Stomach (tissue), 9 donors: Measurements from ENCODE around the gene ARID1B. TPM values are rescaled to one million over a fixed set of nuclear protein-coding genes. Genes with fewer than 3 reads are reported as not detected.
"Not testable (repeated sequence)": the region's sequence is repeated elsewhere in the genome, so short reads cannot be mapped to it uniquely, and the experiment has no call there.

Experiments used
- DNase-seq, 2 donors: peaks; one replicate each; pipeline versions ENCODE4 v3.0.0 to v3.0.0-alpha.2; 2013 to 2019
- H3K27ac ChIP-seq, 5 donors: fragments of 200-600 bp in 4 of 5; sonication (generic) in 4 of 5; one replicate each; pipeline ENCODE4 v1.5.1; 2013 to 2019; ENCODE audit warnings: mild to moderate bottlenecking in 1 of 5, moderate library complexity in 1 of 5
- H3K27me3 ChIP-seq, 3 donors: fragments of 200-600 bp; sonication (generic); one replicate each; pipeline ENCODE4 v1.5.1; 2017 to 2019; ENCODE audit warnings: mixed run types in 1 of 3
- H3K36me3 ChIP-seq, 4 donors: fragments of 200-600 bp; sonication (generic); 1 replicate in 3 of 4; 2 replicates in 1 of 4; pipeline ENCODE4 v1.5.1; 2016 to 2019
- H3K4me1 ChIP-seq, 4 donors: fragments of 200-600 bp; sonication (generic); one replicate each; pipeline ENCODE4 v1.5.1; 2016 to 2019
- H3K4me3 ChIP-seq, 4 donors: fragments of 200-600 bp; sonication (generic) in 3 of 4; one replicate each; pipeline ENCODE4 v1.5.1; 2016 to 2019; ENCODE audit warnings: mild to moderate bottlenecking in 1 of 4
- H3K9me3 ChIP-seq, 4 donors: fragments of 200-600 bp; sonication (generic); one replicate each; pipeline ENCODE4 v1.5.1; 2016 to 2019
- CTCF ChIP-seq, 7 experiments: fragments of 450-650 bp in 4 of 7; fragments of 200-600 bp in 3 of 7; sonication (generic) in 3 of 7; IDR thresholded peaks; one replicate each; pipeline ENCODE4 v1.5.1; 2016 to 2019; ENCODE audit warnings: antibody characterized with exemption in 7 of 7, control low read depth in 2 of 7, mild to moderate bottlenecking in 1 of 7
- EP300 ChIP-seq: sonication (generic); formaldehyde crosslinking; IDR thresholded peaks from one replicate; pipeline ENCODE4 v1.6.1; 2017; ENCODE audit warnings: antibody characterized with exemption
- POLR2A ChIP-seq, 4 donors: fragments of 450-650 bp; IDR thresholded peaks; one replicate each; pipeline ENCODE4 v1.6.1; 2016; ENCODE audit warnings: antibody characterized with exemption in 4 of 4, control low read depth in 2 of 4, mild to moderate bottlenecking in 1 of 4, moderate library complexity in 1 of 4
- POLR2AphosphoS5 ChIP-seq, 3 donors: sonication (generic); formaldehyde crosslinking; IDR thresholded peaks; one replicate each; pipeline ENCODE4 v1.6.1; 2016; ENCODE audit warnings: antibody characterized with exemption in 3 of 3
- WGBS, 5 donors: extraction: QIAGEN DNeasy Blood & Tissue Kit in 3 of 5; methylation state at CpG; one replicate each; pipeline versions ENCODE4 v1.1.5 to v1.1.7; 2013 to 2018; 5-methylcytosine and 5-hydroxymethylcytosine counted together
- intact Hi-C: fragments of 100-400 bp; cut with DNase I; formaldehyde crosslinking; loops from one replicate; pipeline ENCODE4 v1.15.1; 2023; ENCODE audit warnings: low total_unique reads
- polyA plus RNA-seq, 3 donors: library from polyadenylated mRNA; stranded (reverse); fragments of 200-250 nt; gene quantifications; one replicate each; pipeline ENCODE4 v1.2.3, GENCODE V29; 2013
- total RNA-seq, 5 donors: library from RNA; depleted of rRNA; stranded (reverse); fragments of >200 nt; gene quantifications; one replicate each; pipeline versions ENCODE4 v1.1.0 to v1.2.3, GENCODE V29; 2014 to 2016
- donor health status: healthy with polysubstance abuse.
- donor health status: Bipolar disorder and iron deficiency.
- donor health status: healthy.

Gene ARID1B
- total and polyA plus RNA-seq, 8 donors: 8.8 to 183 (median 48.3) TPM

DNA sequence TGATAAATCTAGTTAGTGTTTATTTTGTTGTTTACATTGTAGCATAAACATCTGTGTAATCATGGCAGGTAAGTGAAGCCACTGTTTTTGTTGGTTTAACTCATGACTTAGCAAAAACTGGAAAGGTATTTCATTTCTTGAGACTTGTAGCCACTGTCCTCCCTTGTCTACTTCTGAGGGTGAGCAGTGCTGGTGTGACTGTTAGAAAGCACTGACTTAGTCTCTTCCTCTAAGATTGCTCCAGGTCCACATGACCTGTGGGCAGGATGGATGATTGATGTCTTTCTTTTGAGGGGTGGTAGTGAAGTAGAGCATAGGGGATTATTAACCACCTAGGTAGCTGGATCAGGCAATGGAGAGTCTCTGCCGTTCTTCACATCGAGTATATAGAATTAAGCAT, 203.8 kb downstream of the ARID1B start:
- Histone ChIP-seq H3K9me3 (no peaks in the 10 kb centered on the region), H3K4me1 (peaks cover 11 to 80% (median 50%) of the 10 kb centered on the region in 4 donors)
- 92 to 98% (median 93%) methylated on average over 2 of the region's 2 CpGs for WGBS, 5 donors

DNA sequence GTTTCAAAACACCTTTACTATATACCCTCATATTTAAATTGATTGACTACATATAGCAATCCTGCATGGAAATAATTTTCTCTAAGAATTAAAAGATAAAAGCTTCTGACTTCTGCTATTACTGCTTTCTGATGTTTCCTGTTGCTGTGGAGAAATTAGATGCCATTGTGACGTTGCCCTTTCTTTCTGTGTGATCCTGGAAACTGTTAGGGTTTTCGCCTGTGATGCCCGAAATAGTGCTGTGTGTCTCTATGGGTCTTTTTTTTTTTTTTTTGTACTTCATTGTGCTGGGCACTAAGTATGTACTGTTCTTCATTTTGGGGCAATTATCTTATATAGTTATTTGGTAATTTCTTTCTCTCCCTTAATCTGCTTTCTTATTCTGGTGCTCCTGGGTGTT, 205.0 kb downstream of the ARID1B start:
- no peak overlapping the region for H3K27ac ChIP-seq
- H3K27me3 ChIP-seq: no peaks in the 10 kb centered on the region
- H3K4me1 ChIP-seq: peaks cover 9 to 74% (median 44%) of the 10 kb centered on the region in 4 donors
- H3K9me3 ChIP-seq: no peaks in the 10 kb centered on the region
- TF ChIP-seq EP300: no peak
- TF ChIP-seq CTCF (IDR thresholded peaks at IDR 0.05): no peak
- no peak for TF ChIP-seq POLR2A (IDR thresholded peaks at IDR 0.05)
- no peak for TF ChIP-seq POLR2AphosphoS5 (IDR thresholded peaks at IDR 0.05)
- 60 to 86% (median 73%) methylated on average over 3 of the region's 3 CpGs for WGBS, 5 donors
- H3K36me3 ChIP-seq: no peaks in the 10 kb centered on the region
- DNase-seq: no peak
- no peak overlapping the region for H3K4me3 ChIP-seq
- intact Hi-C loops: no loop called here

More for the DNA sequence above, 203.8 kb downstream of the ARID1B start:
- intact Hi-C loops: no loop called here
- no peaks in the 10 kb centered on the region for H3K36me3 ChIP-seq
- DNase-seq: no peak
- TF ChIP-seq CTCF (IDR thresholded peaks at IDR 0.05) (no peak), POLR2A (IDR thresholded peaks at IDR 0.05) (no peak), POLR2AphosphoS5 (IDR thresholded peaks at IDR 0.05) (no peak), EP300 (no peak)
- no peak overlapping the region for H3K4me3 ChIP-seq
- H3K27me3 ChIP-seq: no peaks in the 10 kb centered on the region
- H3K27ac ChIP-seq: no peak overlapping the region

GRCh38 chr6:156982864-156983263, 205.7 kb downstream of the ARID1B start:
- peaks cover 9 to 69% (median 40%) of the 10 kb centered on the region in 4 donors for H3K4me1 ChIP-seq
- H3K36me3 ChIP-seq, H3K9me3 ChIP-seq, H3K27ac ChIP-seq, DNase-seq, H3K27me3 ChIP-seq, intact Hi-C loops, H3K4me3 ChIP-seq: not testable (repeated sequence)
- 91 to 98% (median 95%) methylated on average over 4 of the region's 4 CpGs for WGBS, 5 donors

DNA sequence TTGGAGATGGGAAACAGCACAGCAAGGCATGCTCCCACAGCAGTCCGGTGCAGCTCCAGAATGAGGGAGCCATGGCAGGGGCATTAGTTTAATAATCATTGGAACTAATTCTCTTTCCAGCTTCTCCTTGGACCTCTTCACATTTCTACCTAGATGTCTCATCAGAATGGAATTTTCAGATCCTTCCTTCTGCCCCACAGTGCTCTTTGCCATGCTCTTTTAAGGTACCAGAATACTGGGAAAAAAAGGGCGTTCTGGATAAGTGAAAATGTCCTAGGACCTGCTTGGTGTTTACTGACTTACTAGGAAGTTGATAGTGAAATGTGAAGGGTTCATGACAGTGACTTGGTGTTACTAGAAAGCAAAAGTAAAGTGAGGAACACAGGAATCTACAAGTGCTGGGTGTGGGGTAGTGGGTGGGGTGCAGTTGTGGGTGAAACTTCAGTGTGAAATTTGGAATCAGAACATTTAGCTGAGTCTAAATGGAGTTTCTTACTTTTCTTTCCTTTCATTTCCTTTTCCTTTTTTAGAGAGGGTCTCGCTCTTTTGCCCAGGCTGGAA, 207.1 kb downstream of the ARID1B start:
- Histone ChIP-seq H3K27me3 (no peaks in the 10 kb centered on the region), H3K4me3 (no peak overlapping the region), H3K36me3 (no peaks in the 10 kb centered on the region), H3K9me3 (no peaks in the 10 kb centered on the region), H3K4me1 (peaks cover 16 to 63% (median 39%) of the 10 kb centered on the region in 4 donors), H3K27ac (no peak overlapping the region)
- 75 to 91% (median 85%) methylated on average over 3 of the region's 3 CpGs for WGBS, 5 donors
- intact Hi-C loops: no loop called here
- no peak for DNase-seq
- no peak for TF ChIP-seq EP300
- no peak for TF ChIP-seq CTCF (IDR thresholded peaks at IDR 0.05)
- no peak for TF ChIP-seq POLR2AphosphoS5 (IDR thresholded peaks at IDR 0.05)
- TF ChIP-seq POLR2A (IDR thresholded peaks at IDR 0.05): no peak

GRCh38 chr6:156985309-156985708, 208.1 kb downstream of the ARID1B start:
- no peak for DNase-seq
- no peaks in the 10 kb centered on the region for H3K36me3 ChIP-seq
- H3K9me3 ChIP-seq: no peaks in the 10 kb centered on the region
- intact Hi-C loops: no loop called here
- 33 to 61% (median 55%) methylated on average over 3 of the region's 3 CpGs for WGBS, 5 donors
- H3K27me3 ChIP-seq: no peaks in the 10 kb centered on the region
- H3K27ac ChIP-seq: no peak overlapping the region
- TF ChIP-seq CTCF (IDR thresholded peaks at IDR 0.05): no peak
- H3K4me1 ChIP-seq: peaks cover 16 to 53% (median 36%) of the 10 kb centered on the region in 4 donors
- no peak overlapping the region for H3K4me3 ChIP-seq
